HG03108 (cell line): ENCODE measurements around the gene STIMATE.

Experiments
- ATAC-seq: cut with Tn5 transposase; IDR thresholded peaks from one replicate; pipeline ENCODE4 v1.9.1; 2021; ENCODE audit warnings: moderate library complexity; ENCODE audit not compliant: unreplicated experiment

STIMATE gene

GRCh38 chr3:52843108-52843865, 54.1 kb downstream of the STIMATE start:
- ATAC-seq: no peak

DNA sequence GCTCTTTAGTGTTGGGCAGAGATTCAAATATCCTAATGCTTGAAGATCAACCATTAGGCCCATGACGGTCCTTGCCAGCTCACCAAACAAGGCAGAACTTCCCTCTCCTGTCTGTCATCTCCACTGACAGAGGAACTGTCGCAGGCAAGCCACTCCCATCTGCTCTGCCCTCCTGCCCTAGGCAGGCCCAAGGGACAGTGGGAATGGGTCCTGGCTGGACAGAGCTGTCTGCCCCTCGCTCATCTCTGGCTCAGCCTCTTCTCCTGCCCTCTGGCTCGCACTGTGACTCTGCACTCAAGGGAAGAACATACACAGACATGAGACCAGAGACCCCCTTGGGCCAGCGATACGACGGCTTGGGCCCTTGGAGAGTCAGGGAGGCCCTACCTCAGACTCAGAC, 54.9 kb downstream of the STIMATE start:
- ATAC-seq: no peak

GRCh38 chr3:52841981-52842340, 55.4 kb downstream of the STIMATE start:
- ATAC-seq: no peak

DNA sequence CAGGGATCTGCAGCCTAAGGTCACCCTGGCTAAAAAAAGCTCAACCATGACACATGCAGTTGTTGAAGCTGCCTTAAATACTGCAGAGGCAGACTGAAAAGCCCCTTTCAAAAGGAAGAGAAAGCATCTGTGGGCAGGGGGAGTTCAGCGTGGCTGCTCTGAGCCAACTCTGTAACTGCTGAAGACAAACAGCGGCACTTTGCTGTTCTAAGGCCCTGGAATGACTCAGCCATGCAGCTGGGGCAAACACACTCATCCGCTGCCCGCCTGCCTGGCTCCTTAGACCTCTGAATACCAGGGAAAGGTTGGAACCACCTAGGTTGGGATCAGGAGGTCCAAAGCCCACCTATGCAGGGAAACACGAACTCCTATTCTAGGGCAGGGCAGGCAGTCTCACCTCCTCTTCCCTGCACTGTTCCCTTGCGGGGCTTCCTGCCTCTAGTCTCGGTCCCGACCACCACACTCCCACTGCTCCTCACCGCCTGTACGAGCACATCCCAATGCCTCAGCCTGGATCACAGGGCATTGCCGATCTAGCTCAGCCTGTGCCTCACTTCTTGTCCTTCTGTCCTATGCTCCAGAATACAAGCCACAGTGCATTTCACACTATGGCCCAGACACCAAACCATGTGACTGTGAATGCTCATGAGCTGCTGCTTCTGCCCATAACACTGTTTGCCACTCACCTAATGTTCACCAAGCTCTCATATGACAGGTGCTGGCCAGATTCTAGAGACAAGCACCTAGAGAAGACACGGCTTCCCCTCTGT, 56.0 kb downstream of the STIMATE start:
- ATAC-seq: no peak

- ATAC-seq: no peak
Measured at GRCh38 chr3:52839892-52840545, 57.3 kb downstream of the STIMATE start.

DNA sequence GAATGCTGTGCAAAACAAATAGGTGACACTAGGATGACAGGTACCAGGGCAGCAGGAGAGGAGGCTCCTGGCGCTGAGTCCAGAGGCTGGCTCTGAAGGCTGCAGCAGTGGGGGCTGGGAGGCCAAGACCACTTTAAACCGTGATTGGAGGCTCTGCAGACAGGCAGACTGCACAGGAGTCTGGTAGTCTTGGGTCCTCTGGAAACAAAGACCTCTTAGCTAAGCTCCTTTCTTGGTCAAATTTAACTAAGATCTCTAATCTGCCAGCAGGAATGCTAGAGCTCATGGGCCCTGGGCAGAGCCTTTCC, 58.1 kb downstream of the STIMATE start:
- ATAC-seq: no peak

DNA sequence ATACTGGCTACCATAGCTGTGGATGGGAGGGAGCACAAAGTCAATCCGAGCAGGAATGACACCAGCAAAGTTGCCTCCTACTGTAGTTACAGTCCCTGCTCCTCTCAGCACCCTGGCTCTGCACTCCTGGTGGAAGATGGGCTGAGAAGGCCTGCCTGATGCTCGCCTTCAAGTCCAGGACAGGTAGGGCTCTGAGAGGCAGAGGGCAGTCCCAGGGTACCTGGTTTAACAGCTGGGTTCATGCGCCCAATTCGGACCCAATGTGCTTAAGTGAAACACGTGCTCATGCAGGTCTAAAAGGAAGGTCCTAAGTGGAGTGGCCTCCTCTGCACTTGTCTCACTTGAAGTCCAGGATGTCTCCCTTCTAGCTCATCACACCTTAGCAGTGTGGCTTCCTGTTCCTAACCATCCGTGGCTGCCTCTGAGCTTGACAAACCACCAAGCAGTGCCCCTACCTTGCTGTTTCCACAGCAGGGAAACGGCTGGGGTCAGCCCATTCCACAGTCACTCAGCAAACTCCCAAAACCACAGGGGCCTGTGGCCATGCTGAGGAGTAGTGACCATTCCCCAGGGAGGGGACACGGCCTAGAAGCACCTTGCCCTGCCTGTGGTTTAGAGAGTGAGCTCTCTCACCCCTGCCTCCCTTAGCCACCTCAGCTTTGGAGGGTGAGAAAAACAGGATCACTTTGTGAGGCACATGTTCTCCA, 58.6 kb downstream of the STIMATE start:
- ATAC-seq: no peak

- no peak for ATAC-seq
Measured at GRCh38 chr3:52836986-52837385, 60.4 kb downstream of the STIMATE start.

DNA sequence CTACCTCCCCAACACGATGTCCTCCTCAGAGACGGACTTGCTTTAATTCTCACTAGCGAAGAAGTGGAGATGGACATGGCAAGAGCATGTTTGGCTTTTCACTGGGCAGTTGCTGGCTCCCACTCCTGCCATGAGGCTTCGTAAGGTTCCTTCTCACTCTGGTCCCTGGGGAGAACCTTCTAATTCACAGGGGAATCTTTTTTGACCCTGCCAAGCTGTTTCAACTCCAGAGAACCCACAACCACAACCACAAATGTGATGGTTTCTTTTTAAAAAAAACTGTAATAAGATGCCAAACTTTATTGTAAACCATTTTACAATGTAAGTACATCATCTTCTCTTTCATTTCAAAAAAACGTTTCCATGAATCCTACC, 60.9 kb downstream of the STIMATE start:
- no peak for ATAC-seq

- no peak for ATAC-seq
Measured at GRCh38 chr3:52835766-52836470, 61.4 kb downstream of the STIMATE start.

- ATAC-seq: no peak
Measured at GRCh38 chr3:52834871-52835501, 62.4 kb downstream of the STIMATE start, which contains the start of gene MUSTN1. Gene MUSTN1, minus strand, starts transcription at chr3:52835019. Its CDS starts 71 bp downstream, at chr3:52834948.

GRCh38 chr3:52833202-52833601, 64.1 kb downstream of the STIMATE start:
- no peak for ATAC-seq

DNA sequence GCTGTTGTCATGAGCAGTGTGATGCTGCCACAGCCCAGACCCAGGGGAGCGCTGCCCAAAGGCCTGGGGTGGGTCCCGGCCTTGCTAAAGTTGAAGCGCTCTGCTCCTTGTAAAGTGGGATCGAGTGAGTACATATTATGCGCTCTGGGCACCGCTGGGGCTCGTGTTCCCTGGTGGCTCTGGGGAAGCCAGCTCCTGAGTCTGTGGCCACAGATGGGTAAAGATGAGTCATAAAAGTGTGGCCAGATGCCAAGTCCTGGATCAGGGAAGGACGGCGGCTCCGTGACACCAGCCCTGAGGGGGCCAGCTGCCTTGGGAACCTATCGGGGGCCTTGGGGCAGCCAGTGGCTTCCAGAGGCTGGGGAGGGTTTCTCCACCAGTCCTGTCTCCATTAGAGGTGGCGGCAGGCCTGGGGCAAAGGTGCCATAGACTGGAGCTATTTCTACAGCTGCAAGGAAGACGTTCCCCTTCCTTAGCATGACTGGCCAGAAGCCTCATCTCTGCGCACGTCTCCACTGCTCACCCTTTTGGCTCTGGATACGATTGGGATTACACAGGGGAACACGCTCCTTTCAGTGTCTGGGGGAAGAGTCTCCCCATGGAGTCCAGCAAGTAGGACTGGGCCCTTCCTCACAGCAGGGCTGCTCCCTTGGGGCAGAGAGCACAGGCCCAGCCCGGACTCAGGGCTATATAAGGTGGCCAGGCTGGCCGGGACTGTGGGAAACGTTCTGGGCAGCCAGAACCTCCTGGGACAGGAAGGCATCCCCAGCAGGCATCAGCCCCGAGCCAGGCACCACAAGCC, 65.6 kb downstream of the STIMATE start:
- no peak for ATAC-seq

DNA sequence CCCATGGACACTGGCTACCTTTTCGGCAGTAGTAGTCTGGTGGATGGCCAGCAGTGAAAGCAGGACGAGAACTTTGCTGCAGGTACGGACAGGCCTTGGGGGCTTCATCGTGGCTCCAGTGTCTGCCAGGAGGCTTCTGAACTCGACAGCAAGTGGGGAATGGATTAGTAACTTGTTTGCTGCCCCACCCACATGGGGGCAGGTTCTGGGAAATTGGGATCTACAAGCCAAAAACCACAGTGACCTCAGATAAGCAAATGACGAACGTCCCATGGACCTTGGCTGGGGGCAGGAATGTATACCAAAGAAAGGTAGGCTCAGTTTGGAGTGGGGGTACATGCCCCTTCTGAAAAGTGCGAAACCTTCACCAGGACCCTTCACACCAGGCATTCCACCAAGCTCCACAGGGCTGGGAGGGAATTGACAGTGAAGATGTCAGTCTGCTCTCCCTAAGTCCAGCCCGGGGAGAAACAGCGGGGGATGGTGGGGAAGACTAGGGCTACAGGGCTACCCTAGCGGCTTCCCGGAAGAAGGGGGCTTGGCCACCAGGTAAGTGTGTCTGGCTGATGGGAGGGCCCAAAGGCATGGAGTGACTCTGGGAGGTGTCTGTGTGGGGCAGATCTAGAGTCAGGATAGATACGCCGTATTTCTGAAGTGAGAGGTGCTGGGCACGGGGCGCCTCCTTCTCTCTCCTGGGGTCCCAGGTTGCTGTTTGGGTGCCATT, 66.7 kb downstream of the STIMATE start, which contains the start of gene ITIH4:
ITIH4 (minus strand) TSS at position 138 of the 724 bp plus-strand sequence; CDS start at position 108, 30 bp downstream.
- no peak for ATAC-seq

DNA sequence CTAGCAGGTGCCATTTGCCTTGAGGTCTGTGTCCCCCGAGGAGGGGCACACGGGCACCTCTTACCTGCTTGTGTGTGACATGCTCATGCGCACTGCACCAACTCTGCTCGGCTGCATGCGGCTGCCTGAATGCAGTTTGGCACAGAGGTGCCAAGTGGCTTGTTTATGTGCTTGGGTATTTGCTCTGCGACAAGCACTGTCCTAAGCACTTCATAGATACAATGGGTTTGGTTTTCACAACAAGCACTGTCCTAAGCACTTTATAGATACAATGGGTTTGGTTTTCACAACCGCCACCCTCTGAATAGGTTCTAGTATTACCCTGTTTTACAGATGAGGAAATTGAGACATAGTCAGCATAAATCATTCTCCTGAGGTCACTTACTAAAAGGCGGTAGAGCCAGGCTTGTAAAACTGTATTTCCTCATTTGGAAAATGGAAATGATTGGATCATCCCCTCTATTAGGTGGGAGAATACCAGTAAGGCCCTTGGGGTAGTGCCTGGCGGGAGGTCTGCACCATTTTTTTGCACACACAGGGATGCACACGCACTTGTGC, 67.4 kb downstream of the STIMATE start:
- no peak for ATAC-seq

GRCh38 chr3:52829482-52829881, 67.9 kb downstream of the STIMATE start:
- ATAC-seq: no peak

GRCh38 chr3:52827866-52828376, 69.4 kb downstream of the STIMATE start:
- ATAC-seq: no peak

- ATAC-seq: no peak
Measured at GRCh38 chr3:52827441-52827840, 69.9 kb downstream of the STIMATE start.
